Measurements from ENCODE around the gene SEPTIN3.
"Not testable (repeated sequence)": the region's sequence is repeated elsewhere in the genome, so short reads cannot be mapped to it uniquely, and the experiment has no call there.

SEPTIN3 gene

DNA sequence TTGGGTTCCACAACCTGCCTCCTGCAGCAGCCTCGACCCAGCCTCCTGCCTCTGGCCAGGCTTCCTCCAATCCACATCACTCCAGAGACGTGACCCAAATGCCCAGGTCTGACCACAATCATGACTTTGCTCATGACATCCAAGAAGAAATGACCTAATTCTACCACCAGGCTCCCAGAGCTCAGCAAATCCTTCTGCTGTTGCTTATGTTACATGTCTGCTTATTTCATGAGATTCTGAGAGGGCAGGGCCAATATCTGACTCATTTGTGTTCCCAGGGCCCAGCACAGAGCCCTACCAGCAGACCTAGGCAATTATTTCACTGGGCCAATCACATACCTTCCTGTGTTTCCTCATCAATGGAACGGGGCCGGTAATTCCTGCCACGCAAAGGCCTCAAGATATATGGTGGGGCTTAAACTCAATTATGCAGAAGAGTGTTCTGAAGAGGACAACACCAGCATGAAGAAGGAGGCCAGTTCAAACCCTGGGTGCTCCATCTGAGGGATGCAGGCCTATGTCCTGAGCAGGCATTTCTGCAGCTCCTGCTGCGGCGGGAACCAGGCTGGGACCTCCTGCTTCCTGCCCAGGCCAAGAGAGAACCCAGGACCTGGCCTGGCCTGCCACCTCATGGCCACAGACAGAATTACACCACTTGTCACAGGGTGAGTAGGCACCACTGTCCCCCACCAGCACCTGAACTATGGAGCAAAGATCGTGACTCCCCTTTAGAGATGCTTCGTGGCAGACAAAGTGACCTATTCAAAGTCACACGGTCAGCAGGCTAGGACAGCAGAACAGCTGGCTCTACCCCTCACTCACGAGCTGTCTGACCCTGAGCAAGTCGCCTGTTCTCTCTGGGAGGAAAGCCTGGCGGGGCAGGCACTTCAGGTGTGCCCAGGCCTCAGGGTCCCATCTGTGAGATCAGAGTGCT lies 28.1 kb upstream of the SEPTIN3 start:
- peak; percentile 88 for DNase-seq

DNA sequence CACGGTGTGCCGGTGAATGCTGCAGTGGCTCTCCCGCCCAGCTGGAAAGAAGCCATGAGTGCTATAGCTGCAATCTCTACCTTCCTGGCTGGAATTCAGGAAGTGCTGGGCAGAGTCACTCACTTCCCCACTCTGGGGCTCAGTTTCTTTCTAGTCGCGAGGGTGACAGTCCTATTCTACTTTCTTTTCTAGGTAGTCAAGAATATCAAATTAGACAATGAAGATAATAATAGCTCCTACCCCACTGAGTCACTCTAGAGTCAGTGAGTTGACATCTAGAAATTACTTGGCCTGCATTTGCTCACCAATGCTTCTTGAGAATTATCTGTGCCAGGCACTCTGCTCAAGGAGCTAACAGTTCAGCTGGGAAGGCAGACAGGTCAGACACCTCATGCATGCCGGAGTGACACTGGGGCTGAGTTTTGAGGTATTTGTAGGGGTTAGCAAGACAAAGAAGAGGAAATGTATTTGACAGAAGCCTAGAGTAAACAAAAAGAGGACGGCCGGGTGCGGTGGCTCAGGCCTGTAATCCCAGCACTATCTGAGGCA lies 25.5 kb upstream of the SEPTIN3 start:
- DNase-seq, result peak; percentile 52

DNA sequence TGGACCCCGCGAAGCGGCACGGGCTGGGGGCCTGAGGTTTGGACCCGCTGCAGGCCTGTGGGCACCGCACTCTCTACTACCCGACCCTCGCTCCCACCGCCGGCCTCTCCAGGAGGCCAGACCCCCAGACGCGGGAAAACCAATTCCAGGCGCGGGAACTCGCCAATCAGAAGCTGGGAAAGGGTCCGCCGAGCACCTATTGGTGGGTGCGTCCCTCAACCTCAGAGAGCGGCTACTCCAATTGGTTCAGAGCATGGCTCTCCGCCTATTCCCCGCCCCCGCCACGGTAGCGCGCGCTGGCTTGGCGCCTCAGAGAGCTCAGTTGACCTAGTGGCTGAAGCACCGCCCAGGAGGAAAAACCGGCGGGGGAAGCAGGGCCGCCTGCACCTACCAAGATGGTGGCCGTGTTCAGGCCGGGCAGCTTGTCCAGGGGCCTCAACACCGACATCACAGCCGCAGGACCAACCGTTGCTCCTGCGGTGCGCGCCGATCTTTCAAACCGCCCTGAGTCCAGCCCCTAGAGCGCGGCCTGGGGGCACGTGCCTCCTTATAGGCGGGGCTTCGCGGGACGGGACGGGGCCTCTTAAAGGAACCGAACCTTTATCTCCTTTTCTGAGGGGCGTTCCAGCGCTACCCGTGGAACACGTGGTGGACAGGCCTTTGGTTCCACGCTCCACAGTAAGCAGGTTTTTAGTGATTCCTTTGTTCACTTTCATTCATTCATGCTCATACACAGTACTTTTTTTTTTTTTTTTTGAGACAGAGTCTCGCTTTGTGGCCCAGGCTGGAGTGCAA lies 22.4 kb upstream of the SEPTIN3 start, which contains the start of gene CENPM:
Gene CENPM (minus strand): TSS at position 524 of the 795 bp plus-strand sequence. CDS start 76 bp downstream, at position 448.
- DNase-seq, result peak; percentile 97

DNA sequence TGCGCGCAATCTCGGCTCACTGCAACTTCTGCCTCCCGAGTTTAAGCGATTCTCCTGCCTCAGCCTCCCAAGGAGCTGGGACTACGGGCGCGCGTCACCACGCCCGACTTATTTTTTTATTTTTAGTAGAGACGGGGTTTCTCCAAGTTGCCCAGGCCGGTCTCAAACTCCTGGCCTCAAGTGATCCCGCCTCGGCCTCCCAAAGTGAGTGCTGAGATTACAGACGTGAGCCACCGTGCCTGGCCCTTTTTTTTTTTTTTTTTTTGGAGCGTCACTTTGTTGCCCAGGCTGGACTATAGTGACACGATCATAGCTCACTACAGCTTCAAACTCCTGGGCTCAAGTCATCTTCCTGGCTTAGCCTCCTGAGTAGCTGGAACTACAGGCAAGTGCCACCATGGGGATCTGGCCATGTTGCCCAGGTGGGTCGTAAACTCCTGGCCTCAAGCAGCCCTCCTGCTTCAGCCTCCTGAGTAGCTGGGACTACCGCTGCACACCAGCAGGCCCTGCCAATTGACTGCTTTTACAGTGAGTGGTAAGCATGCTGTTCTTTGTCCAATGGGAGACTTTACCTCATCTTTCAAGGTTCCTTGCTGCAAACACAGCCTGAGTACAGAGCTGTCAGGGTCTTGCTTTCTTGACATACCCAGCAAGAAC lies 21.7 kb upstream of the SEPTIN3 start:
- no peak for DNase-seq

DNA sequence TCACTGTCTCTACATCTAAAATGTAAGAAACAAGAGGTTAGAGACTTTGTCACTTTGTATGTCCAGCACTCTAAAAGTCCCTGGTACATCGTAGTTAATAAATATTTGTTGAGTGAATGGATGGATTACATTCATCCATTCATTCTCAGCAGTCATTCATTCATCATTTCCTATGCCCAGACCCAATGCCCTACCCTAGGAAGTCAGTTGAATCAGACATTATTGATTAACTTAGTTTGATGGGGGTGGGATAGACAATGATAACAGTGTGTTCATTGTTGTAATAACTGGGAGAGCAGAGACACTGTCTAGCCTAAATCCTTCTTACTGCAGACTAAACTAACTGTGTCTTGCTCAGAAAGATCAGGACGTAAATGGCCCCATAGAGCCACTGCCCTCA lies 21.1 kb upstream of the SEPTIN3 start:
- no peak for DNase-seq

DNA sequence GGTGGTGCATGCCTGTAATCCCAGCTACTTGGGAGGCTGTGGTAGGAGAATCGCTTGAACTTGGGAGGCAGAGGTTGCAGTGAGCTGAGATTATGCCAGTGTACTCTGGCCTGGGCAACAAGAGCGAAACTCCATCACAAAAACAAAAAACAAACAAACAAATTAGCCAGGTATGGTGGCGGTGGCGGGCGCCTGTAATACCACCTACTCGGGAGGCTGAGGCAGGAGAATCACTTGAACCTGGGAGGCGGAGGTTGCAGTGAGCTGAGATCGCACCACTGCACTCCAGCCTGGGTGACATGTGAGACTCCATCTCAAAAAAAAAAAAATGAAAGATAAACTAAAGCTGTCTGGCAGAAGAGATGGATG lies 20.3 kb upstream of the SEPTIN3 start:
- DNase-seq, result not testable (repeated sequence)

DNA sequence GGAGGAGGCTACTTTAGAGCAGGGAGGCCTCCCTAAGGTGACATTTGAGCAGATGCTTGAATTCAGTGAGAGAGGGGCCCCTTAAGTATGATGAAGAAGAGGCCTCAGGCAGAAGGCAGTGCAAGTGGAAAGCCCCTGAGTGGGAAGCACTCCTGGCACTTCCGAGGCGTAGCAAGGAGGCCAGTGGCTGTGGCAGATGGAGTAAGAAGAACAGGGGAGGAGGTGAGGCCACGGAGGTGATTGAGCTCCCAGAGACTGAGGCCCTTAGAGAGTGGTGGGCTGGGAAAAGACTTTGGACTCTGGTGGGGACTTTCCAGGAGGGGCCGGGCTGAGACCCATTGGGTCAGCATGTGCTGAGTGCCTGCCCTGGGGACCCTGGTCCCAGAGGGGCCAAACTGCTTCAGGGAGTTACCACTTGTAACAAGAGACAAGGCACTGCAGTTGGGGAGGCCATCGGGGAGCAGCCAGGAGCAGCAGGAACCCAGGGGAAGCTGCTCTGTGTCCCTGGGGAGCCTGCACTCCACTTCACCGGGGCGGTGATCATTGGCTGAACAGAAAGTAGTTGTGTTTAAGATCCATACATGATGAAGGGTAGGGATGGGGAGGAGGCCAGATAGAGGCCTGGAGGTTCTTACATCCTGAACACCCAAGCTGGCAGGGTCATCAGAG lies 19.8 kb upstream of the SEPTIN3 start:
- no peak for DNase-seq

DNA sequence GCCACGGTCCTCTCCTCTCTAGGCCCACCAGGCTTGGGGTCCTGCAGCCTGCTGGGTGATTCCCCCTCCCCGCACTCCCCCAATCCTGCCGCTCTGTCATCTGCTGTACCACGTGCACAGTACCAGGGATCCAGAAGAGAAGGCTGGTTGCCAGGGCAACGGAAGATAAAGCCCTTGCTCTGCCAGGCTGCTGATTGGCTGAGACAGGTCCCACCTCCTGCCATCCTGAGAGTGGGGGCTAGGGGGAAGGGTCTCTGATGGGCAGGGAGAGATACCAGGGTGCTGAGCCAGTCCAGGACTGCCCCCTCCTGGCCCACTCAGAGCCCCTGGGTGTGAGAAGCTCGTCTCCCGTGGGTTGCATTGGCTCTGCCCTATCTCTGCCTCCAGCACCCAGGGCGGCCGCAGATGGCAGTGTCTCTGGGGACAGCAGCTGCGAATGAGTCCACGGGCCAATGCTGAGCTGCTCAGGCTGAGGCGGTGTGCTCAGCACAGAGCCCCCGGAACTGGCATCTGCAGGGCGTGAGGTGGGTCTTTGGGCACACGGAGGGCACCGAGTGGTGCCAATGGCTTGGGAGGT lies 17.3 kb upstream of the SEPTIN3 start, which contains the start of gene SMIM45:
Gene SMIM45 (plus strand): TSS at position 253 of the 577 bp plus-strand sequence.
- no peak for DNase-seq

DNA sequence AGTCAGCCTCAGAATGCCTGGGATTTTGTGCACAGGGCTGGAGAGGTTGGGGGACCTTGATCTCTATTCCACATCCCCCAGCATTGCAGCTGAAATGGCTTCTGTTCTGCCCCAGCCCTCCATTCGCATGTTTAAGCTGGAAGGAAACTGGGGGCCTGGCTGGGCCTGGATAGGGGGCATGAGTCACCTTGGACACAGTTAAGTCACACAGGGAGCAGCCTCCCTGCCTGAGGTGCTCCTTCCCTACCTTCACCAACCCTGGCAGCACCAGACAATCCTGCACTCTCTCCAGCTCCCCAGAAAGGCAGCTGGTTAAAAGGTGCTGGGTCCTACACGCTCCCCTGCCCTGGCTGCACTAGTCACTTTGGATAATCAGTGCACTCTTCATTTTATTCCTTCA lies 16.5 kb upstream of the SEPTIN3 start:
- DNase-seq, result no peak

DNA sequence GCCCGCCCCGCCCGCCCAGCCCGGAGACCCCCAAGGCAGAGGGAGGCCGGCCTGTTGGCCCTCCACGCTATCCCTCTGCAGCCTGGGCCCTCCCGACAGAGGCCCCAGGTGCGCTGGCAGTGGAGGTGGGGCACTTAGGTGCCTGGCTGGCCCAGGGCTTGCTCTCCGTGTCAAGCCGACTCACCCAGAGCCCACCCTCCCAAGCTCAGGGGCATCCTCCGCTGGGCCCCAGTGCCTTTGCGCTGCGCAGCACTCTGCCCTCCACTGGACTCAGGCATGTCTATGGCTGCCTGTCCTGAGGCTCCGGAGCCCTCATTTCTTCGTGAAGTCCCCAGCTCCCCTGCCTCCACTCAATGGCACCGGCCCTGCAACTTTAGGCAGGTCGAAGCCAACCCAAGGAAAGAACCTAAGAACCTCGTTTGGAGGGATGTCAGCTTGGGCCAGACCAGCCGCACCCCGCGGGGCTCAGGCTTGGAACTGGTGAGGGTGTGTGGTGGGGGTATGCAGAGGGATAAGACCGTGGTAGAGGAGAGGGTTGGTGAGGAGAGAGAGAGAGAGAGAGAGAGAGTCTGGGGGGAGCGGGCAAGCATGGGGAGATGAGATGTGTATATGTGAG lies 11.2 kb upstream of the SEPTIN3 start:
- no peak for DNase-seq

DNA sequence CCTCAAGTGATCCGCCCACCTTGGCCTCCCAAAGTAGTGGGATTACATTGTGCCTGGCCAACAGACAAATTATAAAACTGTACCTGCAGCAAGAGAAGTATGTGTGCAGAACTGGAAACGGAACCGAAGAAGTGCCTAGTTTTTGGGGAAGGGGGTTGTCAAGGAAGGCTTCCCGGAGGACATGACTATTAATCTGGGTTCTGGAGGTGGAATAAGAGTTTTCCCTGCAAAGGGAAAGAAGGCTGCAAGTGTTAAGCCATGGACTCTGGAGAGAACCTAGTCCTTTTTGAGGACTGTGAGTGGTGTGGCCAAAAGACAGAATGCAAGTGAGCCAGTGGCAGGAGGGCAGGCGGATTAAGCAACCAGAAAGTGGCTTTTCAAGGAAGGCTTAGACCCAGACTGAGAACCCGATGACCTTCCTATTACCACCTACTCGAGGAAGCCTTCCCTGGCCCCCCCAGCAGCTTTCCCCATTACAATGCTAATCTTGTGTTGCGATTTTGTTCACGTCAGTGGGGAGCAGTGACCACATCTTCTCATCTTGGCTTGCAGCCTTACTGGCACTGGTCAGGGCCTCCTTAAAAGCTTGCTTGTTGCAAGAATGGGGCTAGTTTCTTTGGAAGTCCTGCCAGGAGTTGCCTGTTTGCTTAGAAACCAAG lies 5.7 kb upstream of the SEPTIN3 start:
- no peak for DNase-seq

DNA sequence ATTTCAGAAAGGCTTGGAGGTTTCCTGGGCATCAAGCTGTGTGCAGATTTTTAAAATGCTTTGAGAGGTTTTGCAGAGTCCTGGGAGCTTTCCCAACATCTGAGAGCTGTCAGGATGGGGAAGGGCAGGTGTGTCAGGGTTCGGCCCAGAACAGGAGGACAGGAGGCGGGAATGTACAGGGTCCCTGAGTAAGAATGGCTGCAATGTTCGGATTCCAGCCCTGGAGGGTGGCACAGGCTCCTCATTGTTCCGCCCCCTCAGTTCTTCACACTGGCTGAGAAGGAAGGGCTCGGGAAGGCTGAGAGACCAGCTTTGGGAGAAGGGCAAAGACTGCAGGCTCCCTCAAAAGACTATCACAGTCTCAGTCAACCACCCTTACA lies 5.1 kb upstream of the SEPTIN3 start:
- no peak for DNase-seq

DNA sequence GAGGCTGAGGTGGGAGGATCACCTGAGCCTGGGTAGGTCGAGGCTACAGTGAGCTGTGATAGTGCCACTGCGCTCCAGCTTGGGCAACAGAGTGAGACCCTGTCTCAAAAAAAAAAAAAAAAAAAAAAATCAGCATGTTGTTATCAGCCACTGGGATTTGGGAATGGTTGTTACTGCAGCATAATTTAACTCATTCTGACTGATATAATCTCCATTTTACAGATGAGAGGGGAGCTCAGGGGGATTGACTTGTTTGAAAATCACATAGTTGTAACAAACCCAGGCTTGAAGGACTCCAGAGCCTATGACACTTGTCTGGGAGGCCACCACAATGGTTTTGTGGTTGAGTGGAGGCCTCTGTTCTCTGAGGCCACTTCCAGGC lies 3.0 kb upstream of the SEPTIN3 start:
- DNase-seq, result no peak

DNA sequence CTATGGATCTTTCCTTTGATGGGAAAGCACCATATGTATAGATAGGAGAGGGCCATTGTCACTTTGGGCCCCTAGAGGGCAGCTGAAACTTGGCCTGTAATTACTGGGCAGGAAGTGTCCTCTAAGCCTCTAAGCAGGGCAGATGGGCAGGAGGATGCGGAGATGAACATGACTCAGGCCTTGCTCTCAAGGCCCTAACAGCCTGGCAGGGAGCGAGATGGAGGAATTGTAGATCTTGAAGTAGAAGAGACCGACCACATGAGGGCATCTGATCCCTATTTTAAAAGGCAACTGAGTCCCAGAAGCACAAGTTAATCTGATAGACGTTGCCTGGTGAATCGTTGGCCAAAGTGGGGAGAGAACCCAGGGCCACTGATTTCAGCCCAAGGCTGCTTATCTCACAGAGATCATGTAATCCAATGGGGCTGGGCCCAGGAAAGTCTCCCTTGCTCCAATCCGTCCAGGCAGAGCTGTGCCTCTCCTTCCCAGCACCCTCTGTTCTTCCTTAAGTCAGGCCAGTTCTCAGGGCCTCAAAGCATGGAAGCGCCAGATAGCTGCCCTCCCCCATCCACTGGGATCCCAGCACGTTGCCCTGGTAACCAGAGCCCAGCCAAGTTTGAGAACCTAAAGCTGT lies 2.5 kb upstream of the SEPTIN3 start:
- DNase-seq, result peak; percentile 55

DNA sequence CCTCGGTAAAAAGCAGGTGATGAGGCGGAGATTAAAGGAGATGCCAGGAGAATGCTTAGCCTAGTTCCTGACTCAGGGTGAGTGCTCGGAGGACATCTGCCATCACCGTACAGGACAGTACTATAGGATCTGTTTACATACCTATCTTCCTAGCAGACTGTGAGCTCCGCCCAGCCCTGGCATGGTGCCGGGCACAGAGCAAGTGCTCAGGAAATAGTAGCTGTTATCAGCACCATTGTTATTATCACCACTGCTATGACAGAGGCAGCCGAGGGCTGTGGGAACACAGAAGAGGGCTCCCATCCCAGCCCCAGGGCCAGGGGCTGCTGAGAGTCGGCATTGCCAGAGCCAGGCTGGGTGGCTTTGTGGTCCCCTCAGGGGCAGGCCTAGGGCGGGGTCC lies 642 bp upstream of the SEPTIN3 start:
- no peak for DNase-seq

DNA sequence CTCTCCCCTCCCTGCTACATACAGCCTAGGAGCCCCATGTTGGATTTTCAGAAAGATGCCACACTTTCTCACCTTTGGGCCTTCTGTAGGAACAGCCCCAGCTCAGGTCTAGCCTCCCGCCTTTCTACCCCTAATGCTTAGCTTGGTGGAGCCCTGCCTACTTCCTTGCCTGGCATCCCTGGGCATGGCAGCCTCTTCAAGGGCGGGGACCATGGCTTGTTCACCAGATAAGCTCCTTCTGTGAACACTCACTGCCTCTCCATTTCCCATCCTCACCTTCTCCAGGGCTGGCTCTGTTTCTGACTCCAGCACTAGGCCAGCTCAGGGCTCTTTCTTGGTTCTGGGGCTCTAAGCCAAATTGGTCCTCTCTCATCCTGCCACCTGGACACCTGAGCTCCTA lies 1.4 kb downstream of the SEPTIN3 start:
- no peak for DNase-seq

DNA sequence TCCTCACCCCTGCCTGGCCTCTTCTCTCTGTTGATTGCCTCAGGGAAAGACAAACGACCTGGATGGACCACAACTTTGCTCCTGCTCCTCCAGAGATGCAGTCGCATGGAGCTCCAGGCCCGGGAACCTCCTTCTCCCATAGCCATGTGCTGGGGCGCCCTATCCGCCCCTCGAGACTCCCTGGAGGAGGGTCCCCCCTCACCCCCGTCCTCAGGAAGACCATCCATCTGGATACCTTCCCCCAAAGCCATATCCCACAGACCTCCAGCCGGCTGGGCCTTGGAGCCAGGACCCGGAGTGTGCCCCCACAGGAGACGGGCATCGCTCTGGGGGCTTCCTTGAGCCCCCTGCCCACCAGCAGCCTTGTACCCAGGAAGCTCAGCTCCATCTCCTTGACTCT lies 2.2 kb downstream of the SEPTIN3 start:
- no peak for DNase-seq

DNA sequence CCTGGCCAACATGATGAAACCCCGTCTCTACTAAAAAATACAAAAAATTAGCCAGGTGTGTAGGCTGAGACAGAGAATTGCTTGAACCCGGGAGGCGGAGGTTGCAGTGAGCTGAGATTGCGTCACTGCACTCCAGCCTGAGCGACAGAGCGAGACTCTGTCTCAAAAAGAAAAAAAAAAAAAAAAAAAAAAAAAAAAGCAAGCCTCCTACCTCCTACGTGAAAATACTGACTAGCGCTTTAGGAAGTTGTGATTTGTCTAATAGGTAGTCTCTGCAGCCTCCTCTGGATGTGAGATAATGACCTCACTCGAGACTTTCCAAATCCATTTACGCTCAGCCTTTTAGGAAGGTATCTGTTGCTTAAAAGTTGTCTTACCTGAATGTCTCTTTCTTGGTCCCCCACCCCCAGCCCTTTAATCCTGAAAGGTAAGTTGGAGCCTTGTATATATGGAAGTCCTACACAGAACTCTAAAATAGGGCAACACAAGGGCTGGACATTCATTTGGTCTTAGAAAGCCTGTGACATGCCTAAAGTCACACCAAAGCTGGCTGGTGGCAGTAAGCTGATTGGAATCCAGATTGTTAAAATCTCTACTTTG lies 5.5 kb downstream of the SEPTIN3 start:
- no peak for DNase-seq

DNA sequence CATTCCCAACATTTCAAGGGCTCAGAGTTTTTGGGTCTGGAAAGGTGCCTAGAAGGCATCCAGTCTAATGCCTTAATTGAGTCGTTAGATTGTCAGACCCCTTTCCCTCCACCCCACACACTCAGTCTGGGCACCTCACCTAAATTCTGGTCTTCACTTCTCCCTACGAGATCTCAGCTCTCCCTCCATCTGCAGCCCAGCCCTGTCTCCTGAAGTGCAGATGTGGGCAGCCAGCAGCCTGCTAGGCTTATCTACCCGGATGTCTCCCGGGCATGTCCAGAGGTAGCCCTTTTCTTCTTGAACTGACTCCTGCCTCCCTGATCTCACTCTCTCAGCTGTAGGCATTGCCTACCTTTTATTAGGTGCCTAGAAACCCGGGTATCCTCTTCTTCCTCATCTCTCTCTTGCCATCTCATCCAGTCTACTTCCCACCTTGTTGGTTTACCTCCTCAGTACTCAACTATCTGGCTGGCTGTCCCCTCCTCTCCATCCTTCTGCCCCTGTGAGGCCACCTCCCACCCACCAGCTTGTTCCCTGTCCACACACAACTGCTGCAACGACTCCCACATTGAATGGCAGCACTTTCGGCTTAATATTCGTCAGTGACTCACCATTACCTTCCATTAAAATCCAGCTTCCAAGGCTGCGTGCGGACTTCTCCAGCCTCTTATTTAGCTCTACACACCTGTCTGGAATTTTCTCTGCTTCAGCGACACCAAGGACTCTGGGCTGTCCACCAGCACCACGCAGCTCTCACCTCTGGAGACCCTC lies 6.2 kb downstream of the SEPTIN3 start:
- no peak for DNase-seq
